Measurements from ENCODE around the gene LAMA4.

Gene LAMA4

DNA sequence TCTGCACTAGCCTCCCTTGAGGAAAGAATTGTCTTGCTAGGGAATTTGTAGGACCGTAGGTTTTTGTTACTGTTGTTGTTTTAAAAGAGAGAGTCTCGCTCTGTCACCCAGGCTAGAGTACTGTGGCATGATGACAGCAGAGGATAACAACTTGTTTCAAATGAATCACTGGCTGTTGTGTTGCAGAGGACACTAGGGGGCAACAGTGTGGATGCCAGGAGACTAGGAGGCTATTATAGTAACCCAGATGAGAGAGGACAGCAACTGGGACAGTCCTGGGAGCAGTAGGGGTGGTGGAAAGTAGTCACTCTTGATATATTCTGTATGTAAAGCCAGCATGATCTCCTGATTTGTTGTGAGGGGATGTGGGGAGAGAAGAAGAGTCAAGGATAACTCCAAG is 41.8 kb upstream of the LAMA4 start:
- Histone ChIP-seq H4K20me1 (ENCODE audit: low read depth, low read length) (no peaks in the 10 kb centered on the region), H2AFZ (ENCODE audit: low read depth, low read length, severe bottlenecking) (no peak overlapping the region), H3K9me2 (replicated peaks; ENCODE audit: insufficient read depth, low read length) (no peaks in the 10 kb centered on the region), H3F3A (ENCODE audit: insufficient read depth) (no peaks in the 10 kb centered on the region), H3K9ac (ENCODE audit: low read length) (no peak overlapping the region), H3K27ac (ENCODE audit: low read depth, low read length) (no peak overlapping the region), H3K4me3 (ENCODE audit: insufficient read depth, low read length, poor library complexity, severe bottlenecking) (no peak overlapping the region), H3K9me3 (ENCODE audit: insufficient read depth, low read length) (no peaks in the 10 kb centered on the region), H3K27me3 (ENCODE audit: low read length) (no peaks in the 10 kb centered on the region), H3K36me3 (ENCODE audit: low read length) (no peaks in the 10 kb centered on the region), H3K79me2 (ENCODE audit: insufficient read depth, low read length) (no peaks in the 10 kb centered on the region), H3K4me2 (ENCODE audit: low read depth, low read length, poor library complexity, severe bottlenecking) (no peak overlapping the region)
- TF ChIP-seq, protein P1, sequence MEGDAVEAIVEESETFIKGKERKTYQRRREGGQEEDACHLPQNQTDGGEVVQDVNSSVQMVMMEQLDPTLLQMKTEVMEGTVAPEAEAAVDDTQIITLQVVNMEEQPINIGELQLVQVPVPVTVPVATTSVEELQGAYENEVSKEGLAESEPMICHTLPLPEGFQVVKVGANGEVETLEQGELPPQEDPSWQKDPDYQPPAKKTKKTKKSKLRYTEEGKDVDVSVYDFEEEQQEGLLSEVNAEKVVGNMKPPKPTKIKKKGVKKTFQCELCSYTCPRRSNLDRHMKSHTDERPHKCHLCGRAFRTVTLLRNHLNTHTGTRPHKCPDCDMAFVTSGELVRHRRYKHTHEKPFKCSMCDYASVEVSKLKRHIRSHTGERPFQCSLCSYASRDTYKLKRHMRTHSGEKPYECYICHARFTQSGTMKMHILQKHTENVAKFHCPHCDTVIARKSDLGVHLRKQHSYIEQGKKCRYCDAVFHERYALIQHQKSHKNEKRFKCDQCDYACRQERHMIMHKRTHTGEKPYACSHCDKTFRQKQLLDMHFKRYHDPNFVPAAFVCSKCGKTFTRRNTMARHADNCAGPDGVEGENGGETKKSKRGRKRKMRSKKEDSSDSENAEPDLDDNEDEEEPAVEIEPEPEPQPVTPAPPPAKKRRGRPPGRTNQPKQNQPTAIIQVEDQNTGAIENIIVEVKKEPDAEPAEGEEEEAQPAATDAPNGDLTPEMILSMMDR (IDR thresholded peaks at IDR 0.05; ENCODE audit: insufficient read depth, low read length, poor library complexity, severe bottlenecking) = no peak
- no peak for TF ChIP-seq EZH2phosphoT487 (conservative IDR thresholded peaks at IDR 0.05; ENCODE audit: low read length)

DNA sequence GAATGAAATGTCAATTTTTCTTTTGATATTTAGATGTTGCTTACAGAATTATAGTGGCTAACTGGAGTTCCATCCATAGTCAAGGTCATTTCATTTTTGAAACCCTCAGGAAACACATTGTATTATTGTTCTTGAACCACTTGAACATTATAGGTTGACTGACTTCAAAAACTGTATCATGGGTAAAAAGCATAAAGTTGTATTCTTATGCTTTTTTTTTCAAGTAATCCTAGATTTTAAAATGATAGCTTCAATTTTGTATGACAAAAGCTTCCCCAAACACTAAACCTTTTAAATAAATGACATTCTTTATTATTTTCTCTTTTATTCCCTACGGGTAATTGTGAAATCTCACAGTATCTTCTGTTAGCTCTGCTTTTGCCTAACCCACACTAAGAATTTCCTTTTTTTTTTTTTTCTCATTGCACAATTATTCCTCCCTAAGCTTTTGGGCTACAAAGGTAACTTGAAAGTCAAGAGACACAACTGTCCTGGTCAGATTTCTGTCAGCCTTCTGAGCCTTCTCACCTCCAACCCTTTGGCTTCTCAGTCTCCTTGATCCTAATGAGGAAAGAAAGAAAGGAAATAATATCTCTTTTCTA is 36.9 kb upstream of the LAMA4 start:
- Histone ChIP-seq H4K20me1 (ENCODE audit: low read depth, low read length) (no peaks in the 10 kb centered on the region), H3K9me3 (ENCODE audit: insufficient read depth, low read length) (no peaks in the 10 kb centered on the region), H2AFZ (ENCODE audit: low read depth, low read length, severe bottlenecking) (no peak overlapping the region), H3F3A (ENCODE audit: insufficient read depth) (no peaks in the 10 kb centered on the region), H3K4me2 (ENCODE audit: low read depth, low read length, poor library complexity, severe bottlenecking) (no peak overlapping the region), H3K9ac (ENCODE audit: low read length) (no peak overlapping the region), H3K4me3 (ENCODE audit: insufficient read depth, low read length, poor library complexity, severe bottlenecking) (no peak overlapping the region), H3K27ac (ENCODE audit: low read depth, low read length) (no peak overlapping the region), H3K27me3 (ENCODE audit: low read length) (no peaks in the 10 kb centered on the region), H3K79me2 (ENCODE audit: insufficient read depth, low read length) (no peaks in the 10 kb centered on the region), H3K36me3 (ENCODE audit: low read length) (no peaks in the 10 kb centered on the region), H3K9me2 (replicated peaks; ENCODE audit: insufficient read depth, low read length) (no peaks in the 10 kb centered on the region)
- TF ChIP-seq, protein P1 (IDR thresholded peaks at IDR 0.05; ENCODE audit: insufficient read depth, low read length, poor library complexity, severe bottlenecking) = no peak
- TF ChIP-seq EZH2phosphoT487 (conservative IDR thresholded peaks at IDR 0.05; ENCODE audit: low read length) = no peak

DNA sequence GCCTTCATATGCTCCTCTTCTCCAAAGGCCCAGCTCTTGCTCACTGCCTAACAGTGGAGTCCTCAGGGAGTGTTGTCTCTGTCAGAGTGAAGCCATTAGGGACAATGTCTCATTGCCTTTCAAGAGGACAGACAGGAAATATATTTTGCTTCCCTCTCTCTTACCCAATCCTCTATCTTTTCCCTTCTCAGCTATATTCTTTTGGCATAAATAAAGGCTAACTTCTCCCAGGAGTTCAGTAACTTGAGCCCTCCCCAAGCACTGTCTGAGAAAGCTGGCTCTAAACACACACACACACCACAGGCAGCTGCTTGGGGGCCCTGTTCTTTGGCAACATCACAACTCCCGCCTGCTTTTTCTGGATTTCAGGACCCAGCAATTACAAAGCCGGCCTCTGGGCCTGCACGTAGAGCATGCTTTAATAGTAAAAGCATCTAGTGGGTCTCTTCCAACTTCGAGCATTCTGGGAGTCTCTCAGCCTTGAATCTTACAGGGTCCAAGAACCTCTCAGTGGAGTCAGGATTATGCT is 34.7 kb upstream of the LAMA4 start:
- Histone ChIP-seq H3K79me2 (ENCODE audit: insufficient read depth, low read length) (no peaks in the 10 kb centered on the region), H3K9me2 (replicated peaks; ENCODE audit: insufficient read depth, low read length) (no peaks in the 10 kb centered on the region), H3K27me3 (ENCODE audit: low read length) (no peaks in the 10 kb centered on the region), H3K36me3 (ENCODE audit: low read length) (no peaks in the 10 kb centered on the region), H3F3A (ENCODE audit: insufficient read depth) (no peaks in the 10 kb centered on the region), H3K9me3 (ENCODE audit: insufficient read depth, low read length) (no peaks in the 10 kb centered on the region), H3K9ac (ENCODE audit: low read length) (no peak overlapping the region), H3K27ac (ENCODE audit: low read depth, low read length) (no peak overlapping the region), H3K4me3 (ENCODE audit: insufficient read depth, low read length, poor library complexity, severe bottlenecking) (no peak overlapping the region), H3K4me2 (ENCODE audit: low read depth, low read length, poor library complexity, severe bottlenecking) (no peak overlapping the region), H4K20me1 (ENCODE audit: low read depth, low read length) (no peaks in the 10 kb centered on the region), H2AFZ (ENCODE audit: low read depth, low read length, severe bottlenecking) (no peak overlapping the region)
- TF ChIP-seq, protein P1 (IDR thresholded peaks at IDR 0.05; ENCODE audit: insufficient read depth, low read length, poor library complexity, severe bottlenecking) = no peak
- TF ChIP-seq EZH2phosphoT487 (conservative IDR thresholded peaks at IDR 0.05; ENCODE audit: low read length) = no peak
